Stimulated activated CD4-positive, alpha-beta T cell treated with anti-CD3 and anti-CD28 coated beads, Interleukin-12 subunit alpha, Interleukin-12 subunit beta, amount 100 ng/mL, for 24 hours (primary cell): ENCODE data around the gene PEAR1.
A peak's percentile ranks its signal among the peaks of the same experiment; 100 is the strongest.

Experiments used
- DNase-seq, 2 experiments: peaks; one replicate each; pipeline ENCODE4 v3.0.0-alpha.2; 2020; ENCODE audit warnings: low read depth in 2 of 2

The PEAR1 gene

GRCh38 chr1:156881663-156882062 lies 11.9 kb upstream of the PEAR1 start:
- no peak for DNase-seq

- no peak for DNase-seq
Observed at GRCh38 chr1:156882543-156882942, 11.0 kb upstream of the PEAR1 start.

GRCh38 chr1:156883919-156884318 lies 9.6 kb upstream of the PEAR1 start:
- DNase-seq = no peak

GRCh38 chr1:156884560-156885184 lies 8.8 kb upstream of the PEAR1 start:
- DNase-seq = no peak

- no peak for DNase-seq
Observed at GRCh38 chr1:156885314-156885713, 8.2 kb upstream of the PEAR1 start.

- DNase-seq = no peak
Observed at GRCh38 chr1:156885880-156886355, 7.6 kb upstream of the PEAR1 start.

- no peak for DNase-seq
Observed at GRCh38 chr1:156886583-156887281, 6.8 kb upstream of the PEAR1 start.

- DNase-seq = no peak
Observed at GRCh38 chr1:156887317-156887716, 6.2 kb upstream of the PEAR1 start.

- no peak for DNase-seq
Observed at GRCh38 chr1:156887734-156888133, 5.8 kb upstream of the PEAR1 start.

- peak; percentile 19 to 59 for DNase-seq
Observed at GRCh38 chr1:156889802-156890580, 3.5 kb upstream of the PEAR1 start.

GRCh38 chr1:156892190-156893047 lies 1.1 kb upstream of the PEAR1 start:
- DNase-seq = peak; percentile 69 to 89

- DNase-seq = no peak
Observed at GRCh38 chr1:156894001-156894400, 483 bp downstream of the PEAR1 start.

GRCh38 chr1:156894711-156895454 lies 1.4 kb downstream of the PEAR1 start:
- DNase-seq = no peak

- DNase-seq = no peak
Observed at GRCh38 chr1:156895455-156895812, 1.9 kb downstream of the PEAR1 start.

- no peak for DNase-seq
Observed at GRCh38 chr1:156895927-156896326, 2.4 kb downstream of the PEAR1 start.

- no peak for DNase-seq
Observed at GRCh38 chr1:156896490-156897033, 3.0 kb downstream of the PEAR1 start.

GRCh38 chr1:156897078-156897825 lies 3.7 kb downstream of the PEAR1 start:
- DNase-seq = no peak

- no peak for DNase-seq
Observed at GRCh38 chr1:156898161-156898566, 4.6 kb downstream of the PEAR1 start.

- DNase-seq = no peak
Observed at GRCh38 chr1:156898971-156899664, 5.6 kb downstream of the PEAR1 start.
